ENCODE data around the gene NDFIP2.

The NDFIP2 gene

DNA sequence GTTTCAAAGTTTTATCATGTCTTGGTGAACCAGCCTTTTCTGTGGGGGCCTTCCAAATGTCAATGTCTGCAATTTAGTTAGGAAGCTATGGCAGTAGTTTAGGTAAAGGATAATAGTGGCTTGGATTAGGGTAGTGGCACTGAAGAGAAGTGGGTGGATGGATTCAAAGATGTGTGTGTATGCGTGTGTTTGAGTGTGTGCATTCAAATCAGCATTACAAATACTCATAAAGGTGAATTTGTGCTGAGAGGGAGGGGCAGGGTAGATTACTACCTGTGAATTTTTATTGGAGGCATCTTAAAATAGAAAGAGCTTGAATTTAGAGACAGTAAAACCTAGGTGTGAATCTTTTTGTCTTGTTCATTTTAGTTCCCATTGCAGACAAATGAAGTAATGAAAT is 16.9 kb downstream of the NDFIP2 start:
- no peak for DNase-seq

DNA sequence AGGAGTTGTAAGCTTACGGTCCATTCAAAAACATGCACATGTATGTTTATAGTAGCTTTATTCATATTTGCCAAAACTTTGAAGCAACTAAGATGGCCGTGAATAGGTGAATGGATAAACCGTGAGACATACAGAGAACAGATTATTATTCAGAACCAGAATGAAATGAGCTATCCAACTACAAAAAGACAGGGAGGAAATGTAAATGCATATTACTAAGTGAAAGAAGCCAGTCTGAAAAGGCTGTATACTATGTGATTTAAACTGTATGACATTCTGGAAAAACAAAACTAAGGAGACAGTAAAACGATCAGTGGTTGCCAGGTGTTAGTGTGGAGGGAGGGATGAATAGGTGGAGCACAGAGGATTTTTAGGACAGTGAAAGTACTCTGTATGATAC is 19.9 kb downstream of the NDFIP2 start:
- no peak for DNase-seq

DNA sequence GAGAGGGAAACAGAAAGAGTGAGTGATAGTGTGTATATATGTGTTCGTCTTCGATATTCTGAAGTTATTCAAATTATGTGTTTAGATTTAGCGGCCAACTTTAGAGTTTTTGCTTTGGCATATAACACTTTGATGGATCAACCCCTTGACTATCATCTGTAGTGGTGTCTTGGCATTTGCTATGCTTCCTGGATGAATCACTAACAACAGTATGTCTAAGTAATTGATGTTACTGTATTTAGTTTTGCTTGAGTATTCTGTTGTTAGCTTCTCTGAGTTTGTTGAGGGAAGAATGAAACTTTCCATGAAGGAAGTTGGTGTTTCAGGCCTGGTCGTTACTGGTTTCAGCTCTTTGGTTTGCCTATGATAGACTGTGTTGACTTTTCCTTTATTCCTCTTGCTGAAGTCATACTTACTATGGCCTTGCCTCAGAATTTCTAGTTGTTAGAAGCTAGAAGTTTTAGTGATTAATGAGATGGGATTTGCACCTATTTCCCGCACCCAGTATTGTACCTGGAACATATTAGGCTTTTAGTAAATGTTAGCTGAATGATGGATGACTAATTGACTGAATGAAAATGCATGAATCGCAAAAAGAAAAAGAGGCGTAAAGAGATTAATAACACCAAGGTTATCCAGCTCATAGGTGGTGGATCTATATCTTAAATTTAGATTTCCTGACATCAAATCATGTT is 20.7 kb downstream of the NDFIP2 start:
- no peak for DNase-seq

DNA sequence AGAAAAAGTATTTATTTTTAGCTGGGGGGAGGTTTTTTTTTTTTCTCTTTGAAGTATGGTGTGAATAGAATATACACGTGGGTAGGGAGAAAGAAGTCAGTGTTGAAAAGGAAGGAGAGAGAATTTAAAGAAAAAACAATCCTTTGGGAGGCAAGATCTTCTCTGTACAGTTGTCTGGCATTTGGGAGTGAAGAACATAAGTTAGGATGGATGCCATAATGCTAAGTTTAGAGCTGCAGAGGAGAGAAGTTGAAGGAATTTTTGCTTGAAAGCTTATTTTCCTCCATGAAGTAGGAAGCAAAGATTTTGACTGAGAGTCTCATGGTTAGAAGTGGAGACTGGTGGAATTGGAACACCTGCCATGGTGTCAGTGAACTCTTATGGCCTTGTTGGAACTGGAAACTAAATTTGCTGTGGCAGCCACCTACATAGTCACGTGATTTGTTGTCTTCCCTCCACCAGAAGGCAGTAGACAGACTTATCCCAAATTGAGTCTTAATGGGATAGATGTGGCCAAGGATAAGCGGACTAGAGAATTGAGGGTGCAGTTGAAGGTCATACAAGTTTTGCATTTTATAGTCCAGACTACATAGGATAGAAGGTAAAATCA is 22.0 kb downstream of the NDFIP2 start:
- DNase-seq, result no peak

DNA sequence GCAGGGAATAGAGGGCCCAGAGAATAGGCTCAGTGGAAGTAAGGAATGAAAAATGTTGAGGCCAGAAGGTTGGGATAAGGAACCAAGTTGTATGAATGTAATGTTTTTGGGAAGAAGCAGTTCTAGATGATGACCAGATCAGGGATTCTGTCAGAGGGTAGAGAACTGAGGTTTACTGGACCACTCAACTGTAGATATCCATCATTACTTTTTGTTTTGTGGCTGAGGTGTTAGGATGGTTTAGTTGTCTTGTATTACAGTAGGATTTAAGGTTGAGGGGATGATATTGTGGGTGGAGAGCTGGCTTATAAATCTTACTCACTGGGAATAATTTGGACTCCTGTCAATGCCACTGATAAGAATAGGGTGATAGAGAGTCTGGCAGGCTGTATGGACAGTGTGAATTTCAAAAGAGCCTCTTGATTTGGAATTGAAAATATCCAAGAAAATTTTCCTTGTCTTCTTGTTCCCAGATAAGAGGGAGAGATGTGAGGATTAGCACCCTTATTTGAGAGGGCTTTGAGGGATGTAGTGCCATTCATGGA is 22.6 kb downstream of the NDFIP2 start:
- no peak for DNase-seq

DNA sequence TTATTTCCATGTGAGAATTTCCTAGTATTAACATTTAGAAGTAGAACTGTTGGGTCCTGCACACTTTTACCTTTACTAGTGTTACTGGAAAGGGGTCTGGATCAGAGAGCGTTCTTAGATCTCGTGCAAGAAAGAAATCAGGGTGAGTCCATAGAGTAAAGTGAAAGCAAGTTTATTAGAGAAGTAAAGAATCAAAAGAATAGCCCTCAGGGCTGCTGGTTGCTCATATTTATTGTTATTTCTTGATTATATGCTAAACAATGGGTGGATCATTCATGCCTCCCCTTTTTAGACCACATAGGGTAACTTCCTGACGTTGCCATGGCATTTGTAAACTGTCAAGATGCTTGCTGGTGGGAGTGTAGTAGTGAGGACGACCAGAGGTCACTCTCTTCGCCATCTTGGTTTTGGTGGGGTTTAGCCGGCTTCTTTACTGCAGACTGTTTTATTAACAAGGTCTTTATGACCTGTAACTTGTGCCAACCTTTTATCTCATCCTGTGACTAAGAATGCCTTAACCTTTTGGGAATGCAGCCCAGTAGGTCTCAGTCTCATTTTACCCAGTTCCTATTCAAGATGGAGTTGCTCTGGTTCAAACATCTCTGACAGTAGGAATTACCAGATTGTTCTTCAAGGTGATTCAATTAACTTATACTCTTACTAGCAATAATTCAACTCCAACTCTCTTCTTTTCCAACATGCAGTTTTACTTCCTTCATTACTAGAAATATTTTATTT is 27.4 kb downstream of the NDFIP2 start:
- DNase-seq, result no peak

DNA sequence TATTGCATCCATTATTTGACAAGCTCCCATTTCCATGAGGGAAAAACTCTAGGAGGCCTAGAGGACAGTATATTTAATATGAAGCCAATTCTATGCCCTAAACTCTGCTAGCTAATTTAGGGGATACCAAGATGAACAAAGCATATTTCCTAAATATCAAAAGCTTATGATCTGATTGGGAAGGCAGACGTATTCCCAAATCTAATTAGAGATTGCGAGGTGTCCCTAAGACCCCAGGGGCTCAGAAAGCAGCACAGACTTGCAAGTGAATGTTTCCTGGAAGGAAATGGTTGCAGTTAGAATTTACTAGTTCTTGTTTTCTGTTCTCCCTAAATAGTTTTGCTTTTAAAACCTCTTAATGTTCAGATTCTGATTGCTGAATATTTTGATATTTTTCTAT is 30.7 kb downstream of the NDFIP2 start:
- DNase-seq, result no peak

DNA sequence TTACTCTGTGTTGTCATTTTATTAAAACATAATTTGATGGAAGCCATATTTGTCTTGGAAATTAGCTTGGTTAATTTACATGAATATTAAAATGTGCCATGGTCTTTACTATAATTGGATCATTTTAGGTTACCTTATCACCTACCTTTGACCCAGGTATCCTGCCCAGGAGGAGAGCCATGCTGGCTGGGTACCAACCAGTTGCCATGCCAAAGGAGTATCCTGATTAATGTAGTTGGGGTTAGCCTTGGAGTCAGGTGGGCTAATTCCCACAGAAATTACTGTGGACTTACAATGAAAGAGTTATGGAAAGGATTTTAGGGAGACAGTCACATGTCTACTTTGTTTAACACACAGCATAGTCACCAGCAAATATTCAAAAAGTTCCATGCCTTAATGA is 32.0 kb downstream of the NDFIP2 start:
- DNase-seq, result no peak

DNA sequence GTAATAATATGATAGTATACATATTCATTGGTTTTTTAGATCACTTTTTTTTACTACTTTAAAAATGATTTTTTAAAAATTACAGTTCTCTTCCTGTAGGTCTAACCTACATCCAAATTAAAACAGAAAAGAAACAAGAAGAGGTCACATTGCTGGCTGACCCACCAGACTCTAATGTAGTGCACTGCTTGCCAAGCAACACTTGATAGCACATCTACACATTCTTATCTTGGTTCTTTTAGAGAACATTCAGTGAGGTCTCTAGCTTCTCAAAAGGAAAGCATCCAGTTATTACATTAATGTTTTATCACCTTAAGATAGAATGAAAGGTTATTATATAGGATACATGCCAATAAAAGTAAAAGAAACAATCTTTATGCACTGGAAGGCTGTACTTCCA is 35.6 kb downstream of the NDFIP2 start:
- DNase-seq, result no peak

DNA sequence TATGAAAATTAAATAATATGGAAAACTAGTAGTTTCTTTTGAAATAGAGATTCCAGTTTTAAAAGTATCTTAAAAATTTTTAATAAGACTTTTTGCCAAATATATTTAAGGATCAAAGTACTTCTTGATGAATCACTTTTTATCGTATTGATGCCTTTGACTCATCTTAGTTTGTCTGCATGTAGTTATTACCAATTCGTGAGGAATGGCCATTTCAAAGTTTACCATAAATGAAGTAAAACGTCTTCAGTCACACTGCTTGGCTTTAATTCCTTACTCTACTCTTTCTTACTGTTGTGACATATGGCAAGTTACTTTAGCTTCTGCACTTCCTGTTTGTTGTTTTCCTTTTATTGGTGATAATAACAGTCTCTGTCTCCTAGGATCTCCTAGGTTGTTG is 38.3 kb downstream of the NDFIP2 start:
- no peak for DNase-seq

DNA sequence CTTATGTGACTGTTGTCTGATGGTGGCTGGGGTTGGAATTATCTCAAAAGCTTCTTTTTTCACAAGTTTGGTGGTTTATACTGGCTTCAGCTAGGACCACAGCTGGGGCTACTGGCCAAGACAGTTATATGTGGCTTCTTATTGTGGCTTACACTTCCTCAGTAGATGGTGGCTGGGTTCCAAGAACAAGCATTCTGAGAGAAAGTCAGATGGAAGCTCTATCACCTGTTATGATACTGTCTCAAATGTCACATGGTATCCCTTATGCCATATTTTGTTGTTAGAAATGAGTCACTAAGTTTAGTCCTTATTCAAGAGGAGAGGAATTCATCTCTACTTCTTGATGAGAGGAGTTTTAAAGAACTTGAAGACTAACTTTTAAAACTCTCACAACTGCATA is 41.6 kb downstream of the NDFIP2 start:
- DNase-seq, result no peak

DNA sequence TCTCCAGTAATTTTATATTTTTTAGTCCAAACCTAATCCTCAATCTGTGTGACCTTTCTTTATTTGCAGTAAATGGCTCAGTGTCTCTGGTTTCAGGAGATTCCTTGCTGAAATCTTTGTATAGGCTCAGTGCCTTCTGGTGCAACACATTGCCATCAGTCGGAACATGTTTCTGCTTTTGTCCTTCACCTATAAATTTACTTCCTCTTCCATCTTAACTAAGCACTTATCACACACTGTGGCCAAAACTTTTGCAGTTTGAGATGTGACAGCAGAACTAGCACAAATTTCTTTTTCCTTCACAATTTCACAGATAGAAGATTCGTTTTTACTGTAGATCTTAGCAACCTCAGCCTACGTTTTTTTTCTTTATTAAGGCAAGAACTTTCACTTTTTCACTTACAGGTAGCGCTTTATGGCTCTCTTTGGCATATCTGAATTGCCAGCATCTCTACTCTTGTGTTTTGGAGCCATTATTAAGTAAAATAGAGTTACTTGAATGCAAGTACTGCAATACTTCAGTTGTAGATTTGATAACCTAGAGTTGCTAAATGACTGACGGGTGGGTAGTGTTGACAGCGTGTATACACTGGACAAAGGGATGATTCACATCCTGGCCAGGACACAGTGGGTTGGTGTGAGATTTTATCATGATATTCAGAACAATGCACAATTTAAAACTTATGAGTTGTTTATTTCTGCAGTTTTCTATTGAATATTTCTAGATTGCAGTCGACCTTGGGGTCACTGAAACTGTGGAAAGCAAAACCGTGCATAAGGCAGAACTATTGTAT is 44.3 kb downstream of the NDFIP2 start:
- DNase-seq, result no peak

DNA sequence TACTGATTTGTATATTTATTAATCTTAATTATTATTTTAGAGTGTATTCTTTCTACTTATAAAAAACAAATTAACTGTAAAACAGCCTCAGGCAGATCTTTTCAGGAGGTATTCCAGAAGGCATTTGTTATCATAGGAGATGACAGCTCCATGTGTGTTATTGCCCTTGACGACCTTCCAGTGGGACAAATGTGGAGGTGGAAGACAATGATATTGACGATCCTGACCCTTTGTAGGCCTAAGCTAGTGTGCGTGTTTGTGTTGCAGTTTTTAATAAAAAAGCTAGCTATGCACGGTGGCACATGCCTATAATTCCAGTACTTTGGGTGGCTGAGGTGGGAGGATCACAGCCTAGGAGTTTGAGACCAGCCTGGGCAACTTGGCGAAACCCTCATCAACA is 46.7 kb downstream of the NDFIP2 start:
- DNase-seq, result no peak

DNA sequence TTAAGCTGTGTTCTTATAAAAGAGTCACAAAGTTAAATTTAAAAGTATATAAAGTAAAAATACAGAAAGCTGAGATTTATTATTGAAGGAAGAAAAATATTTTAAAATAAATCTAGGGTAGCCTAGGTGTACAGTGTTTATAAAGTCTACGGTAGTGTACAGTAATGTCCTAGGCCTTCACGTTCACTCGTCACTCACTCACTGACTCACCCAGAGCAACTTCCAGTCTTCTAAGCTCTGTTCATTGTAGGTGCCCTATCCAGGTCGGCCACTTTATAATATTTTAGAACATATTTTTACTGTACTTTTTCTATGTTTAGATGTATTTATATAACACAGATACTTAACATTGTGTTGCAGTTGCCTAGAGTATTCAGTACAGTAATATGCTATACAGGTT is 47.4 kb downstream of the NDFIP2 start:
- DNase-seq, result no peak

DNA sequence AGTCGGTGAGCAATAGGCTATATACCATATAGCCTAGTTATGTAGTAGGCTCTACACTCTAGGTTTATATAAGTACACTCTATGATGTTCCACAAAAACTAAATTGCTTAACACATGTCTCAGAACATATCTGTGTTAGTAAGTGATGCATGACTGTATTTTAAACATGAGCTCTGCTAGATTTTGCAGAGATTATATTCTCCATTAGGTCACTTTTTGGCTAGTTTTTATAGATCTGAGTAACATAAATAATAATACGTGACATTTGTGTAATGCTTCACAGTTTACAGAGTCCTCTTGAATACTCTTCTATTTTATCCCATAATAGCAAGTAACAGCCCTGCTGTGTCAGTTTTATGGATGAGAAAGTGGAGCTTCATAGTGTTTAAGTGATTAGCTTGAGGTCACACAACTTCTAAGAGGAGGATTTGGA is 47.8 kb downstream of the NDFIP2 start:
- DNase-seq, result no peak

DNA sequence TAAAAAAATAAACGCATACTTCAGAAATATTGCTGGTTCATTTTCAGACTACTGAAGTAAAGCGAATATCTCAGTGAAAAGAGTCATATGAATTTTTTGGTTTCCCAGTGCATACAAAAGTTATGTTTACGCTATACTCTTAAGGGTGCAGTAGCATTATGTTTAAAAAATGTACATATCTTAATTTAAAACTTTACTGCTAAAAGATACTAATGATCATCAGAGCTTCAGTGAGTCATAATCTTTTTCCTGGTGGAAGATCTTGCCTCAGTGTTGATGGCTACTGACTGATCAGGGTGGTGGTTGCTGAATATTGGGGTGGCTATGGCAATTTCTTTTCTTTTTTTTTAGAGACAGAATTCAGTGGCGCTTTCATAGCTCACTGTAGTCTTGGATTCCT is 48.9 kb downstream of the NDFIP2 start:
- no peak for DNase-seq

DNA sequence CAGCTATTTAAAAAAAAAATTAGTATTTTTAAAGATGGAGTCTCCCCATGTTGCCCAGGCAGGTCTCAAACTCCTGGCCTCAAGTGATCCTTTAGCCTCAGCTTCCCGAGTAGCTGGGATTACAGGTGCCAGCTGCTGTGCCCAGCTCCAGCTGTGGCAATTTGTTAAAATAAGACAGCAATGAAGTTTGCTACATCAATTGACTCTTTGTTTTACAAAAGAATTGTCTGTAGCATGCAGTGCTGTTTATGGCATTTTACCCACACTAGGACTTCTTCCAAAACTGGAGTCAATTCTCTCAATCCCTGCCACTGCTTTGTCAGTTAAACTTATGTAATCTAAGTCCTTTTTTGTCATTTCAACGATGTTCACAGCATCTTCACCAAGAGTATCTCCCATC is 49.3 kb downstream of the NDFIP2 start:
- DNase-seq, result no peak

DNA sequence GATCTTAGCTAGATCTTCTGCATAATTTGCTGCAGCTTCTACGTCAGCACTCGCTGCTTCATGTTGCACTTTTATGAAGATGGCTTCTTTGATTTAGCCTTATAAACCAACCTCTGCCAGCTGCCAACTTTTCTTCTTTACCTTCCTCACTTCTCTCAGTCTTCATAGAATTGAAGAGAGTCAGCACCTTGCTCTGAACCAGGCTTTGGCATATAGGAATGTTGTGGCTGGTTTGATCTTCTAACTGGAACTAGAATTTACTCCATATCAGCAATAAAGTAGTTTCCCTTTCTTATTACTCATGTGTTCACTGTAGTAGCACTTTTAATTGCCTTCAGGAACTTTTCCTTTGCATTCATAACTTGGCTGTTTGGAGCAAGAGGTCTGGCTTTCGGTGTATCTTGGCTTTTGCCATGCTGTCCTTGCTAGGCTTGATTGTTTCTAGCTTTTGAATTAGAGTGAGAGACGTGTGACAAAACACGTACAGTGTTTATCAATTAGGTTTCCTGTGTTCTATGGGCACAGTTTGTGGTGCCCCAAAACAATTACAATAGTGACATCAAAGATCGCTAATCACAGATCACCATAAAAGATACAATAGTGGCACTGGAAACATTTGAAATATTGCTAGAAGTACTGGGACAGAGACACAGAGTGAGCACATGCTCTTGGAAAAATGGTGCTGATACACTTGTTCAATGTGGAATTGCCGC is 50.7 kb downstream of the NDFIP2 start:
- DNase-seq, result no peak

DNA sequence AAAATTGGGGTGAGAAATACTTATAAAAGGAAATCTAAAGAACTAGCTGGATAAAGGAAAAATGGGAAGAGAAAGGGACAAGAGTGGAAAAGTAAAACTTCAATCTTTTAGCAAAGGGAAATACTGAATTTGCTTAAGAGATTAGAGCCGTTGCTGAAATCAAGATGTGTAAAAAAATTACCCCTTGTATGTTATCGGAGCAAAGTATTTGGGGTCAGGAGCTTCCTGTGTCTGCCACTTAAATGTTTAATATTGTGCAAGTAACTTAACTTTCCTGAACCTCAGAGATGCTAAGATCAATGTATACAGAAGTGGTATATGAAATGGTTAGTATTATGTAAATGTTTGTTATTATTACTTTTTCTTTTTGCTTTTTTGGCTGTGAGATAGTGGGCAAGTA is 51.6 kb downstream of the NDFIP2 start:
- DNase-seq, result no peak

DNA sequence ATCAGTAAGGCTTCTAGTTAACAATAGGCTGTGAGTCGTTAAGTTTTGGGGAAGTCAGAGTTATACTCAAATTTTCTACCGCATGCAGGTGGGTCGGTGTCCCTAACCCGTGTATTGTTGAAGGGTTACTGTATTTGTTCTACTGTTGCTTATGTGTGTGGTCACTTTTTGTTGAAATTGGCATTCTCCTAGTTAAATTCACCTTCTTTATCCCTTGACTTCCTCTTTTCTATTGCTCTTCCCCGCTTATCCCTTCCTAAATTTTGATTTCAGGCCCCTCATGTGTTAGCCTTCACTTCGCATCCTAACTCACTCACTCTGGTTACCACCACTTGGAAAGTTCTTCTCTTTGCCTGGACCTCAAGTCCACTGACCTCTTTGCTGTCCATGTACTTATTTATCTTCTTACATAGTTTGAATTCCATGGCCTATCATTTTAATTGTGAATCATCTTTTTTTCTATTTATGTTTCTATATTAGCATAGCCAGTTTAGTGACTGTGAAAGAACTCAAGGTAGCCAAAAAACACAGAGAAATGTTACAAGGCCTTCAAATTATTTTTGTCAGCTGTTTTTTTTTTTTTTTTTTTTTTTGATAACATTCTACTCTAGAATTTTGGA is 52.9 kb downstream of the NDFIP2 start:
- no peak for DNase-seq

DNA sequence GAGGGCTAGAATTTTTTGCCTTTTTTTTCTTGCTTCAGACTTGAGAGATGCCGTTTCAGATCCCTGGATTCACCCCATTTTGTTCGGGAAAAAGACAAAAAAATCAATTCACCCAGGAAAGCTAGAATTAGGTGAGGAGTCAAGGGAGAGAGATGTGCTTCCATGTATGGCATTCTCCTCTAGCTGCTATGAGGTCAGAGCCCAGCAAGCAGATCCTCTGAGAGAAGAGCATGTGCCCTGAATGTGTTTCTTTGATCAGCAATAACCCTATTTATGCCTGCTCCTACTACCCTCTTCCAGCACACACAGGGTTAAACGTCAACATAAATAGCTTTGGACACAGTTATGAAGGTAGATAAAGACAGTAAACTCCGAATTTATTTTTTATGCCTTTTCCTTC is 53.6 kb downstream of the NDFIP2 start:
- no peak for DNase-seq

DNA sequence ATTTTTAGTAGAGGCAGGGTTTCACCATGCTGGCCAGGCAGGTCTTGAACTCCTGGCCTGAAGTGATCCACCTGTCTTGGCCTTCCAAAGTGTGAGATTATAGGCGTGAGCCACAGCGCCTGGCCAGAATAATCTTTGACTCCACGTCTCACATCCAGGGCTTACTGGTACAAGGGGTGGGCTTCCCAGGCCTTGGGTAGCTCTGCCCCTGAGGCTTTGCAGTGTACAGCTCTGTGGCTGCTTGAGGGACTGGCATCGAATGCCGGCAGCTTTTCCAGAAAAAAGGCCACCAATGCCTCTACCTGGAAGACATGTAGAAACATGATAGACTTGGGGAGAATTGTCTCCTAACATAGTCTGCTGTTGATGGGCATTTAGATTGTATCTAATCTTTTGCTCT is 57.8 kb downstream of the NDFIP2 start:
- no peak for DNase-seq

Measured in NCI-H1105 (cell line).